Uterus (tissue), 2 donors: ENCODE data around the gene METAP1D.

Experiments used
- CTCF ChIP-seq, 4 experiments: fragments of 200-600 bp in 2 of 4; fragments of 450-650 bp in 2 of 4; sonication (generic) in 2 of 4; IDR thresholded peaks; one replicate each; pipeline ENCODE4 v1.5.1; 2016 to 2019; ENCODE audit warnings: antibody characterized with exemption in 4 of 4, mild to moderate bottlenecking in 2 of 4, moderate library complexity in 1 of 4
- POLR2A ChIP-seq, 2 donors: fragments of 450-650 bp; IDR thresholded peaks; one replicate each; pipeline ENCODE4 v1.6.1; 2016; ENCODE audit warnings: antibody characterized with exemption in 2 of 2, mild to moderate bottlenecking in 1 of 2, moderate library complexity in 1 of 2

- TF ChIP-seq POLR2A (IDR thresholded peaks at IDR 0.05): no peak
- TF ChIP-seq CTCF (IDR thresholded peaks at IDR 0.05): no peak
Measured at GRCh38 chr2:172009823-172010222, 10.1 kb downstream of the METAP1D start.
